K562 (cell line): Measurements from ENCODE around the gene RHOF. TPM values are rescaled to one million over a fixed set of nuclear protein-coding genes. Genes with fewer than 3 reads are reported as not detected.

Experiments
- CHAMP1 ChIP-seq: fragments of 450-650 bp; IDR thresholded peaks from 2 replicates; pipeline ENCODE4 v1.6.1; 2016; ENCODE audit warnings: mild to moderate bottlenecking
- HES1 ChIP-seq: fragments of 450-650 bp; IDR thresholded peaks from 2 replicates; pipeline ENCODE4 v1.6.1; 2016; ENCODE audit warnings: low read depth, mild to moderate bottlenecking, moderate library complexity
- L3MBTL2 ChIP-seq: fragments of 450-650 bp; IDR thresholded peaks from 2 replicates; pipeline ENCODE4 v1.6.1; 2016; ENCODE audit warnings: mild to moderate bottlenecking, moderate library complexity
- MEF2D ChIP-seq: conservative IDR thresholded peaks from 2 replicates; pipeline ENCODE4 v1.6.1; 2016; ENCODE audit warnings: low read depth, missing genetic modification characterization, missing compliant biosample characterization
- PRDM10 ChIP-seq: fragments of 450-650 bp; IDR thresholded peaks from 2 replicates; pipeline ENCODE4 v1.6.1; 2018; ENCODE audit not compliant: partially characterized antibody
- RBM15 ChIP-seq: fragments of 200-400 bp; formaldehyde crosslinking; IDR thresholded peaks from 2 replicates; pipeline ENCODE4 v1.6.1; 2018; ENCODE audit warnings: mild to moderate bottlenecking, low read length, moderate library complexity; ENCODE audit not compliant: insufficient read depth
- REST ChIP-seq, 2 experiments: fragments of 450-650 bp; formaldehyde crosslinking in 1 of 2; IDR thresholded peaks; 2 replicates each; pipeline versions ENCODE4 v1.4.0 to v1.6.1; 2014 to 2020; ENCODE audit warnings: mild to moderate bottlenecking in 2 of 2, borderline replicate concordance in 1 of 2, low read depth in 1 of 2
- STAT5B ChIP-seq: fragments of 250-450 bp; sonication (Bioruptor Pico); IDR thresholded peaks from 2 replicates; pipeline ENCODE4 v1.8.0; 2021; ENCODE audit warnings: mild to moderate bottlenecking, inconsistent platforms
- ZNF224 ChIP-seq: sonication (generic); formaldehyde crosslinking; IDR thresholded peaks from 2 replicates; pipeline ENCODE4 v1.8.0; 2022; ENCODE audit warnings: mild to moderate bottlenecking, missing genetic modification reagents
- ZNF311 ChIP-seq: fragments of 250-450 bp; sonication (Bioruptor Pico); IDR thresholded peaks from 2 replicates; pipeline ENCODE4 v1.4.0; 2020; ENCODE audit warnings: mild to moderate bottlenecking, moderate library complexity
- ZNF436 ChIP-seq: fragments of 250-450, 450-650 bp; sonication (Bioruptor Pico); formaldehyde crosslinking; IDR thresholded peaks from 2 replicates; pipeline ENCODE4 v1.7.0; 2020; ENCODE audit warnings: mild to moderate bottlenecking
- polyA plus RNA-seq, 8 experiments: library from polyadenylated mRNA; depleted of rRNA in 4 of 8; stranded (reverse) in 5 of 8; unstranded in 3 of 8; fragments of >200 nt; fragmentation: Nextera tagmentation in 2 of 8; fragmentation: Illumina TruSeq in 1 of 8; extraction: Ambion mirVana in 2 of 8; extraction: Trizol in 1 of 8; gene quantifications; 2 replicates each; pipeline versions ENCODE4 v1.2.1 to v1.2.3, GENCODE V29; 2011 to 2014; ENCODE audit warnings: inconsistent platforms in 1 of 8, missing spikeins in 1 of 8
- total RNA-seq, 7 experiments: library from RNA; depleted of rRNA in 6 of 7; stranded (reverse); fragments of >200 nt in 6 of 7; fragmentation: Illumina TruSeq in 2 of 7; extraction: Trizol in 2 of 7; gene quantifications; 2 replicates each; pipeline versions ENCODE4 v1.2.1 to v1.2.3, GENCODE V29; 2011 to 2021; ENCODE audit warnings: low replicate concordance in 1 of 7

The RHOF gene
- total and polyA plus RNA-seq, 9 of the 15 experiments (the other 6 are each of a cell fraction or from before 2014, with no cell fraction given), result 0.13 to 10.1 (median 4.0) TPM

- peak; percentile 57 for TF ChIP-seq L3MBTL2
- no peak for TF ChIP-seq MEF2D
- peak; percentile 56 for TF ChIP-seq REST (IDR thresholded peaks at IDR 0.05; ENCODE audit: borderline replicate concordance)
- no peak for TF ChIP-seq REST (CRISPR knock-in tag; IDR thresholded peaks at IDR 0.05; ENCODE audit: low read depth)
- TF ChIP-seq RBM15, result no peak
- no peak for TF ChIP-seq HES1
- TF ChIP-seq ZNF311 (CRISPR knock-in tag), result no peak
- TF ChIP-seq ZNF436 (CRISPR knock-in tag), result no peak
- TF ChIP-seq PRDM10, result no peak
- no peak for TF ChIP-seq CHAMP1
- TF ChIP-seq ZNF224 (CRISPR knock-in tag), result no peak
- TF ChIP-seq STAT5B (CRISPR knock-in tag), result no peak
Observed at GRCh38 chr12:121796855-121797751, 3.6 kb upstream of the RHOF start (continued).
